OCI-LY3 (cell line): ENCODE data around the gene CACNA2D1.

Experiments
- CTCF ChIP-seq: fragments of 200-600, 300-600 bp; sonication (generic); IDR thresholded peaks from 2 replicates; pipeline ENCODE4 v1.5.1; 2014; ENCODE audit warnings: antibody characterized with exemption, low read length, low read depth
- EZH2phosphoT487 ChIP-seq: fragments of 200-600 bp; shearing (Covaris generic); IDR thresholded peaks from 2 replicates; pipeline ENCODE4 v1.6.1; 2018; ENCODE audit warnings: antibody characterized with exemption, mixed run types, low read depth

GRCh38 chr7:82142263-82142864 lies 301.2 kb downstream of the CACNA2D1 start:
- TF ChIP-seq CTCF: no peak
- TF ChIP-seq EZH2phosphoT487: no peak
